ENCODE measurements around the gene YTHDC2.

DNA sequence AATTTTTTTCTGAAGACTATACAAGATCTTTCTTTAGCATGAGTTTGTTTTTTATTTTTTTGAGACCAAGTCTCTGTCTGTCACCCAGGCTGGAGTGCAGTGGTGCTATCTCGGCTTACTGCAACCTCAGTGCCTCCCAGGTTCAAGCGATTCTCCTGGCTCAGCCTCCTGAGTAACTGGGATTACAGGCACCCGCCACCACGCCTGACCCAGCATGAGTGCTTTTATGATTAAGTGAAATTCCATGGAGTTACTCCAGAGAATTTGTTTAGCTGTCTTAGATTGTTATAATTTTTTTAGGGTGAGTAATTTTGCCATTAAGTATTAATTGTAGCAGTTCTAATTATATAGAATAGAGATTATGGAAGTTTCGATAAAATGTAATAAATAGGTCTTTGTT, 14.3 kb downstream of the YTHDC2 start:
- TF ChIP-seq POLR2A (IDR thresholded peaks at IDR 0.05) = no peak
- TF ChIP-seq, protein P1, sequence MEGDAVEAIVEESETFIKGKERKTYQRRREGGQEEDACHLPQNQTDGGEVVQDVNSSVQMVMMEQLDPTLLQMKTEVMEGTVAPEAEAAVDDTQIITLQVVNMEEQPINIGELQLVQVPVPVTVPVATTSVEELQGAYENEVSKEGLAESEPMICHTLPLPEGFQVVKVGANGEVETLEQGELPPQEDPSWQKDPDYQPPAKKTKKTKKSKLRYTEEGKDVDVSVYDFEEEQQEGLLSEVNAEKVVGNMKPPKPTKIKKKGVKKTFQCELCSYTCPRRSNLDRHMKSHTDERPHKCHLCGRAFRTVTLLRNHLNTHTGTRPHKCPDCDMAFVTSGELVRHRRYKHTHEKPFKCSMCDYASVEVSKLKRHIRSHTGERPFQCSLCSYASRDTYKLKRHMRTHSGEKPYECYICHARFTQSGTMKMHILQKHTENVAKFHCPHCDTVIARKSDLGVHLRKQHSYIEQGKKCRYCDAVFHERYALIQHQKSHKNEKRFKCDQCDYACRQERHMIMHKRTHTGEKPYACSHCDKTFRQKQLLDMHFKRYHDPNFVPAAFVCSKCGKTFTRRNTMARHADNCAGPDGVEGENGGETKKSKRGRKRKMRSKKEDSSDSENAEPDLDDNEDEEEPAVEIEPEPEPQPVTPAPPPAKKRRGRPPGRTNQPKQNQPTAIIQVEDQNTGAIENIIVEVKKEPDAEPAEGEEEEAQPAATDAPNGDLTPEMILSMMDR (IDR thresholded peaks at IDR 0.05) = no peak
